ENCODE results near the gene MED12. TPM values are rescaled to one million over a fixed set of nuclear protein-coding genes. Genes with fewer than 3 reads are reported as not detected.

MED12 gene
- total RNA-seq: 39.7 and 44.0 TPM in 2 replicates

DNA sequence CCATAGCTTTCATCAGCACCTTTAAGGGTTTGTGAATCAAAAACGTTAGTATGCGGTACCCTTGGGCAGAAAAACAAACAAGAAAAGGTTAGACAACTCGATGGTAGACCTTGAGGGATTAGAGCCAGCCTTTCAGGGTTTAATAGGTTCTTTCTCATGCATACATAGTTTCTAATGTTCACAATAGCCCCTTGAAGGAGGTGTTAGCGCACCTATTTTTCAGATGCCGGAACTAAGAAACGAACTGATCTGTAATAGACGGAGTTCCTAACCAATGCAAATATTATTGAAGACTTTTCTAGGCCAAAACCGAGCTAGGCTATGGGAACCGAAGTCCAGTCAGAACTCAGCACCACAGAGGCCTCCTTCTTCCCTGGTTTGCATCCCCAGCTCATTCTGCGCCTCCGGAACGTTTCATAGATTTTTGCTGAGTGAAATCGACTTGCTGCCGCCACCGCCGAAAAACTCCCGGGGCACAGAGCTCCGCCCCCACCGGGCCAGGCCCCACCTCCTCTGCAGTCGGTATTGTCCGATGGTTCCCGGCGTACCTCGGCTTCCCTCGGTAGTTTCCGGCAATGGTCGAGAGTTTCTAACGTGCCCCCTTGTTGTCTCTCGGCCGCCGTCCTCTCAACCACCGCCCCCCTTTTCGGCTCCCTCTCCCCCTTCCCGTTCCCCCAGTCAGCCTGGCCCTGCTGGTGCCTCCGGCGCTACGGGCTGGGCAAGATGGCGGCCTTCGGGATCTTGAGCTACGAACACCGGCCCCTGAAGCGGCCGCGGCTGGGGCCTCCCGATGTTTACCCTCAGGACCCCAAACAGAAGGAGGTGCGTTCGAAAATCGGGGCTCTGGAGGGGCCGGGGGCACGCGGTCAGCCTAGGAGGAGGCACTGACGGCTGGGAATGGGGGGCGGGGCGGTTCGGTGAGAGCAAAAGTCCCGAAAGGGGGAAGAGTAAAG is at the start of gene MED12:
Gene MED12, plus strand, starts transcription at position 565 of the 953 bp plus-strand sequence. Its CDS starts 159 bp downstream, at position 724.
- no peak for DNase-seq (ENCODE audit: extremely low read depth, low read depth, low spot score)

- DNase-seq (ENCODE audit: extremely low read depth, low read depth, low spot score): no peak
Measured at GRCh38 chrX:71070531-71070930, 47.9 kb upstream of the MED12 start.

DNA sequence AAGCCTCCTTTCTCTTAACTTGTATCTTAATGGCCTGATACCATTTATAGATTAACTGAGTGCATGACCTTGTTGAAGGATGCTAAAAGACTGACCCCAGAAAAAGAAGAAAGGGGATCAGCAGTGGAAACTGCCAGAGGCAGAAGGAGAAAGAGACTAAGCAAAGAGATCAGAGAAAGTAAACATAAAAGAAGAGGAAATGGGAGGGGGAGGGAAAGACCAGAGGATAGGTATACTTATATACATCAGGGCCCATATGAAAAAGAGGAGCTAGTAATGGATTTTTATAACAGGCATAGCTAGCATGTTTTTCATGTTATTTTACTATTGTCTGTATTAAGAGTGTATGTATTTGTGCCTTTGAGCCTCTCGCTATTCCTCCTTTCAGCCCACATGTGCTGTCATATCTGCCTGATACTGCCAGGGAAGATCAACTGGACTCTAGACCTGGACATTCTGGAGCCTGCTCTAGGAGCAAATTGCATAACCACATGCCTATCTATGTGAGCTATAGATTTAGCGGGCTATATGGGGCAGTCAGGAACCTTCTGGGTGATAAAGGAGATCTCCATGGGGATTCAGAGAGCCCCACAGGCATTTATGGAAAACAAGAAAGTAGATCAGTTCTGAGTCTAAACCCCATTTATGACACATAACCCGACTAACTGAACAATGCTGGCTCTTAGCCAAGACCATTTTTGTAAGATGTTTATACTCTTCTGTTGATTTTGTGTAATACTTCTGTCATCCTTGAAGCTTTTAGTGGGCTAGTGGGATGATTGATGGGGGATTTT is 36.9 kb upstream of the MED12 start:
- no peak for DNase-seq (ENCODE audit: extremely low read depth, low read depth, low spot score)

DNA sequence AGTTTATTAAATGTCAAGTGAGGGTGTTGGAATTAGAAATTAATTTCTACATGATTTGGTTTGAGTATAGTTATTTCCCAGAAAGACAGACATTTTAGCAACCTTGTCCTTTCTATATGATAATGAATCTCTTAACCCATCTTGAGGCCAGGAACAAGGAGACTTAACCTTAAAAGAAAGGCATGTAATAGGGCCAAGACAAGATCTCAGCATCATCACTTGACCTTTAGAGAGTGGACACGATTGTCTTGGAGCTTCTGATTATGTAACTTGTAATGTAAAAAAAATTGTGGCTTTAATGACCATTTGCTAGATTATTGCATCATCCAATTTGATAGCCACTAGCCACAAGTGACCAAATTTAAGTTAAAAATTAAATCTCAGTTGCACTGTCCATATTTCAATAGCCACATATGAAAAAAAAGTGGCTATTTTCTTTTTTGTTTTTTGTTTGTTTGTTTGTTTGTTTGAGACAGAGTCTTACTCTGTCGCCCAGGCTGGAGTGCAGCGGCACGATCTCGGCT is 36.2 kb upstream of the MED12 start:
- DNase-seq (ENCODE audit: extremely low read depth, low read depth, low spot score): no peak

GRCh38 chrX:71082822-71083221 is 35.6 kb upstream of the MED12 start:
- DNase-seq (ENCODE audit: extremely low read depth, low read depth, low spot score): no peak

GRCh38 chrX:71085900-71086299 is 32.5 kb upstream of the MED12 start:
- DNase-seq (ENCODE audit: extremely low read depth, low read depth, low spot score): no peak

- no peak for DNase-seq (ENCODE audit: extremely low read depth, low read depth, low spot score)
Measured at GRCh38 chrX:71091263-71091662, 27.1 kb upstream of the MED12 start.

- no peak for DNase-seq (ENCODE audit: extremely low read depth, low read depth, low spot score)
Measured at GRCh38 chrX:71095033-71095432, 23.4 kb upstream of the MED12 start.

DNA sequence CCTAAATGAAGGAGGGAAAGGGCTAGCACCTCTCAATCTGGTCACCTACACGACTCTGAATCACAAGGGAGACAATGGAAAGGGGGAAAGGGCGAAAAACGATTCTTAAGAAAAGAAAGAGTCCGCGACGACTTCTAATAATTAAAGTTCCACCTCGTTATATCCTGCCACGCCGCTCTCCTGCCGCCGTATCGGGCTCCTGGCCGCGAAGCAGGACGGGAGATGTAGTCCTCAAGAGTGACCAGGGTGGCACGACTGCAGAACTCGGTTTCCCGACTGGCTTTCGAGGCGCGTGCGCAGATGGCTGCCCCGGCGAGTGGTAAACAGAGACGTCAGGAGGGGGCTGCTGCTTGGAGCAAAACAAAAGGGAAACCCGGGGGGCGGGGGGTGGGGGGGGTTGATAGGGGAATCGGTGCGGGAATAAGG is 22.8 kb upstream of the MED12 start, which contains the start of gene FOXO4:
Gene FOXO4, plus strand, starts transcription at position 297 of the 426 bp plus-strand sequence. CDS start 678 bp downstream, outside the sequence.
- no peak for DNase-seq (ENCODE audit: extremely low read depth, low read depth, low spot score)

GRCh38 chrX:71095981-71096759 is 22.2 kb upstream of the MED12 start:
- DNase-seq (ENCODE audit: extremely low read depth, low read depth, low spot score): no peak

- DNase-seq (ENCODE audit: extremely low read depth, low read depth, low spot score): no peak
Measured at GRCh38 chrX:71096760-71097032, 21.7 kb upstream of the MED12 start.

DNA sequence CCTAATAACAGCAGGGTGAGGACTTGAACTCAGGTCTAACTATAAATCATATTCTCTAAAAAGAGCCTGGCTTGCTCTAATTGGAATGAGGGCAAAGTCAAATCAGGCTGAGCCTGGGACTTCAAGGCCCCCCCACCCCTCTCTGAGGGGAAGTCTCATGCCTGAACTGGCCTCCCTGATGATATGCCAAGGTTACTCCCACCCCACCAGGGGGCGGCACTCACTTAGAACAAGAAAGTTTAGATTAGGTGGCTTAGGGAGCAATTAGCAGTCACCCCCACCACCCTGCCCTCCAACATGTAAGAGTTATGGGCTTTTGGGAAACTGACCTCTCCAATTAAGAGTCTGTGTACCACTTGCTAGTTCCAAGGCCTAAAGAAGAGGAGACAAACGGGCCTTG is 20.1 kb upstream of the MED12 start:
- DNase-seq (ENCODE audit: extremely low read depth, low read depth, low spot score): no peak

DNA sequence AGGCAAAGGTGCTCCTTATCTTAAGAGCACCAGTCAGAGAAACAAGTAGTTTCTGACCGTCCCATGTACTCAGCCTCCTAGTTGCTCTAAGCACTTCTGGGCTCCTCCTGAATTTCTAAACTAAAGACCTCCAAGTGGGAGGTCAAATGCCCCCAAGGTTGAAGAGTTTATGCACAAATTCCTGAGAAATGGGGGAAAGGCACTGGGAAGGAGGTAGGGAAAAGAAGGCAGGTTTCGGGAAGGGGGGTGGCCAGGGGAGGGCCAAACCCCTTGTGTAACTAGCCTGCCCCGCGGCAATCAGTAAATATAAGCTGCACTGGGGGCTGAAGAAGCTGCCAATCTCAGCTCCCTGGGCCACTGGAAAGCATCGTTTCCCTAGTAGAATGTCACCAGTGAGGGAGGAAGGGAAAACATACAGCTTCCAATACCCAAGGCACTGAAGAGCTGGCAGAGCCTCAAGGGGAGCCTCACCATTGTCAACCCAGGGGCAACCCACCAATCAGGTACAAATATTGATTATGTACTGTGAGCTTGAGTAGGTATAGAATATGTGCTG is 19.4 kb upstream of the MED12 start:
- DNase-seq (ENCODE audit: extremely low read depth, low read depth, low spot score): no peak

- no peak for DNase-seq (ENCODE audit: extremely low read depth, low read depth, low spot score)
Measured at GRCh38 chrX:71099736-71100135, 18.7 kb upstream of the MED12 start.

DNA sequence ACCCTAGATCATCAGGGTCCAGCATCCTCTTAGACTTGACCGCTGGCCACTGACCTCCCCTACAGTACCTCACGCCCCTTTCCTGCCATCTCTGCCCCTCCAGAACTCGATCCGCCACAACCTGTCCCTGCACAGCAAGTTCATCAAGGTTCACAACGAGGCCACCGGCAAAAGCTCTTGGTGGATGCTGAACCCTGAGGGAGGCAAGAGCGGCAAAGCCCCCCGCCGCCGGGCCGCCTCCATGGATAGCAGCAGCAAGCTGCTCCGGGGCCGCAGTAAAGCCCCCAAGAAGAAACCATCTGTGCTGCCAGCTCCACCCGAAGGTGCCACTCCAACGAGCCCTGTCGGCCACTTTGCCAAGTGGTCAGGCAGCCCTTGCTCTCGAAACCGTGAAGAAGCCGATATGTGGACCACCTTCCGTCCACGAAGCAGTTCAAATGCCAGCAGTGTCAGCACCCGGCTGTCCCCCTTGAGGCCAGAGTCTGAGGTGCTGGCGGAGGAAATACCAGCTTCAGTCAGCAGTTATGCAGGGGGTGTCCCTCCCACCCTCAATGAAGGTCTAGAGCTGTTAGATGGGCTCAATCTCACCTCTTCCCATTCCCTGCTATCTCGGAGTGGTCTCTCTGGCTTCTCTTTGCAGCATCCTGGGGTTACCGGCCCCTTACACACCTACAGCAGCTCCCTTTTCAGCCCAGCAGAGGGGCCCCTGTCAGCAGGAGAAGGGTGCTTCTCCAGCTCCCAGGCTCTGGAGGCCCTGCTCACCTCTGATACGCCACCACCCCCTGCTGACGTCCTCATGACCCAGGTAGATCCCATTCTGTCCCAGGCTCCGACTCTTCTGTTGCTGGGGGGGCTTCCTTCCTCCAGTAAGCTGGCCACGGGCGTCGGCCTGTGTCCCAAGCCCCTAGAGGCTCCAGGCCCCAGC is 17.6 kb upstream of the MED12 start:
- DNase-seq (ENCODE audit: extremely low read depth, low read depth, low spot score): no peak

DNA sequence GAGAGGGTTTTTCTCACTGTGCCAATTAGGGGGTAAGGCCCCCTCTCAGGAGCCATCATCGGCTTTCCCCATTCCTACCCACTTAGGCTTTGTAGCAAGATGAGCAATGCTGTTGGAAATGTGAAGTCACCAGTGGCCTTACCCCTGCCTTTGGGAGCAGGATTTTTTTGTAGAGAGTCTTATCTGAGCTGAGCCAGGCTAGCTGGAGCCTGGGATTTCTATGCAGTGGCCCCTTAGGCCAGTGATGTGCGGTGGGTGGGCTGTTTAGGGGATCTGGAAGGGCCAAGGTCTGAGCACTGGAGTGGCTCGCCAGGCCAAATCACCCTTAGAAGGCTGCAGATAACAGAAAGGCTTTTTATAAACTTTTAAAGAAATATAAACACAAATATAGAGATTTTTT is 16.1 kb upstream of the MED12 start:
- DNase-seq (ENCODE audit: extremely low read depth, low read depth, low spot score): no peak

DNA sequence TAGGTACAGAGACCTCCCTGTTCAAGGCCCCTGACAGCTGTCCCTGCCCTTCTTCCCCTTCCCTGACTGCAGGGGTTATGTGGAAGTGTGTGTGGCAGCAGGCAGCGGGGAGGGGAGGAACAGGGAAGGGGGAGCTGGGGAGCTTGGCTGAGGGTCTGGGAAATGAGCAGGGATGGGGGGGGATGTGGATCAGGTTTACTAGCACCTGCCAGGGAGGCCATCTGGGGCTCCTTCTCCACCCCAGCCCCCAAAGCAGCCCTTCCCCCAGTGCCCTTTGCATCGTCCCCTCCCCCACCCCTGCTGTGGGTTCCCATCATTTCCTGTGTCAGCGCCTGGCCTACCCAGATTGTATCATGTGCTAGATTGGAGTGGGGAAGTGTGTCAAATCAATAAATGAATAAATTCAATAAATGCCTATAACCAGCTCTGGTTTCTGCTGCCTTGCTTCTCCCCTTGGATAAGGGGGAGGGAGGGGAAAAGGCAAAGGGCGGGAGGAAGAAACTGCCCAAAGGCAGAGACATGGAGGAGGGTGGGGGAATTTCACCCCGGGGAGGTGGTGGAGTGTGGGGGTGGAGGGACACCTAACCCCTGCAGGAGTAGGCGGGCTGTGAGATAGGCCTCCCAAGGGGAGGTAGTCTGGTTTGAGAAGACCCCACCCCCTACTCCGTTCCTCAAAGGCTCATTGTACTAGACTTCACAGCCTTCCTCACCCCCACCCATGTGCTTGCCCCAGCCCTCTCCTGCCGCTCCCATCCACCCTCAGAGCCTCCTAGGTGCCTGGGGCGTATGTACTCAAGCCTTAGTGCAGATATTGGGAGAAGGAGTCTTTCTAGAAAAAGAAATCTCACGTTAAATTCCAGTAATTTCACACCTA is 15.0 kb upstream of the MED12 start:
- no peak for DNase-seq (ENCODE audit: extremely low read depth, low read depth, low spot score)

DNA sequence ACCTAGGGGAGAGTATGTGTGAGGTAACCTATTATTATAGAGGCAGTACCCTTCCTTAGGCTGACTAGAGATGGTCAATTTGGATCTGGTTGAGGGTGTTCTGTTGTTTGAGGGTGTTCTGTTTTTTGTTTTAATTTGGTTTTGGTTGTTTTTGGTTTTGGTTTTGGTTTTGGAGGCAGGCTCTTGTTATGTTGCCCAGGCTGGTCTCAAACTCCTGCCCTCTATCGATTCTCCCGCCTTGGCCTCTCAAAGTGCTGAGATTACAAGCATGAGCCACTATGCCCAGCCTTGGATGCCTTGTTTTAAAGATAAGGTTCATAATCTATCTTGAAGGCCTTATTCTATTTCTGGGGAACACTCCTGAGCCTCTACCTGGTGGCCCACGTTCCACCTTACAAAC is 12.8 kb upstream of the MED12 start:
- no peak for DNase-seq (ENCODE audit: extremely low read depth, low read depth, low spot score)

Measured in glomerular endothelial cell (primary cell).